Measurements from ENCODE around the gene KRTAP23-1.

The KRTAP23-1 gene

DNA sequence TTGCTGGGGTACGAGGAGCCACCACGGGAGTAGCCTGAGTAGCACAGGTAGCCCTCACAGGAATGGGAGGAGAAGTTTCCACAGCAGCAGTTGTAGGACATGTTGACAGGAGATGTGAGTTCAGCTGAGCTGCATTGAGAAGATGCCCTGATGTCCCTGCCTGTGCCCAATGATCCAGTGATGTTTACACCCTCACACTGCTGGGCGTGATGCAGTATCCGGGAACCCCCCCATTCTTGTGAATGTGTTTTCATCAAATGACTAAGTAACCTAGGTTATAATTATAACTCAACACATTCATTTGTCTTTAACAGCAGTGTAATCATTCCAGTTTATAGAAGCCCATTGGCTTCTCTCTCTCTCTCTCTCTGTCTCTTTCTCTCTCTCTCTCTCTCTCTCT, at the start of gene KRTAP23-1:
Gene KRTAP23-1, minus strand, starts transcription at position 101 of the 400 bp plus-strand sequence. Its CDS starts 0 bp downstream, at position 101.
- no peak for DNase-seq

DNA sequence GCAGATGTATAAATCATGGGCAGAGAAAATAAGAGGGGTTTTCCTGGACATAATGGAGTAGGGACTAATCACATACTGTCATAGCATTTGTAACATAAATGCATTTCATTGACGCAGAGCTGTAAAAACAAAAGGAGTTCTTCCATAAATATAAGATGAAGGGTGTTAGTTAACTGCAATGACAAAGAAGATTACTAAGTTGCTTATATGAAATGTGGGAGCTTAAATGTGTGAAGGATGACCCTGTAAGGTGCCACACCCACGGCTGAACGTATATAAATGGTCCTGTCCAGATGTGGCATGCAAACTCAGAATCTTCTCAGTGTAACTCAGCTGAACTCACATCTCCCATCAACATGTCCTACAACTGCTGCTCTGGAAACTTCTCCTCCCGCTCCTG, 47.3 kb upstream of the KRTAP23-1 start, which contains the start of gene KRTAP13-1:
Gene KRTAP13-1, plus strand, starts transcription at position 301 of the 400 bp plus-strand sequence. Its CDS starts 56 bp downstream, at position 357.
- DNase-seq: no peak

DNA sequence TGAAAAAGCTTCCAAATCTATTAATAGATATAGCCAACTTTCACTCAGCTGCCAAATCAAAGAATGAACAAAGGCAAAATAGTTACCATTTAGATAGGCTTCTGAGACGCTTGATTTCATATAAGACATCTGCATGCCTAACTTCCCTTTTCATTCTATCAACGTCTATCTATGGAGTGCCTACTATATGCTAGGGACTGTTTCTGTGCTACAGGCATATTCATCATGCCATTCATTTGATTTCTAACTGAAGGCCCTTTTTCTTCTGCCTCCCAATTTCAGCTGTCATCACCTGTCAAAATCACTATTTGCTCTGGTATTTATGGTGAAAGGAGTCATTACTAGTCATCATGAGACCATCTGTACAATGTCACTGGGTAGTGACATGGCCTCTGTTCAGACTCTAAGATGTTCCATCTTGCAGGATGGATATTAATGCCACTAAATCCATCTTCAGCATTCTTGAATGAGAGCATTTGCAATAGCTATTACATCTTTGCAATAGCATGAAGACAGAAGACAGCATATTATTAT, 43.2 kb upstream of the KRTAP23-1 start:
- no peak for DNase-seq

- DNase-seq: no peak
Measured at GRCh38 chr21:30382201-30382600, 33.8 kb upstream of the KRTAP23-1 start.

DNA sequence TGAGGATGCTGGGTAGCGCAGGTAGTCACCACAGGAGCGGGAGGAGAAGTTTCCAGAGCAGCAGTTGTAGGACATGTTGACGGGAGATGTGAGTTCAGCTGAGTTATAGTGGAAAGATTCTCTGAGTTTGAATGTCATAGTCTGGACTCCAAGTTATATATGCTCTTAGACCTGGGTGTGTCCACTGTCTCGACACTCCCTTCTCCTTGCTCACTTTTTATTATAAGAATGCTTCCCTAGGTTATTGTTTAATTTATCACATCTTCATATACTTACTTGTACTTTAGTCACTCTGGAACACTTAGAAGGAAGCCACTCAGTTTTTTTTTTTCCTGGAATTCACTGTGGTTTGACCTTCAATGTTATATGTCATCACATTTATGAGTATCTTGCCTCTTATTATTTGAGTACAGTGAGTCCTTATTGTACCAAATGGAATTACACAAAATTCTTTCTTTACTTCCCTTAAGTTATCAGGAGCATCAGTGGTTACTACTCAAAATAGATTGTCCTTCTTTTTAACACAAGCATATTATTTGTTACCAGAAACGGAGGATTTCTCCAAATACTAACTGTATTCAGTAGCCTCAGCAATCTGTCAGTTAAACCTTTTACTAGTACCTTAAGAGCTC, 23.8 kb upstream of the KRTAP23-1 start, which contains the start of gene KRTAP13-2:
Gene KRTAP13-2, minus strand, starts transcription at position 133 of the 632 bp plus-strand sequence. Its CDS starts 58 bp downstream, at position 75.
- no peak for DNase-seq

GRCh38 chr21:30355906-30356305, 7.5 kb upstream of the KRTAP23-1 start:
- no peak for DNase-seq

- no peak for DNase-seq
Measured at GRCh38 chr21:30354308-30355005, 6.1 kb upstream of the KRTAP23-1 start.

DNA sequence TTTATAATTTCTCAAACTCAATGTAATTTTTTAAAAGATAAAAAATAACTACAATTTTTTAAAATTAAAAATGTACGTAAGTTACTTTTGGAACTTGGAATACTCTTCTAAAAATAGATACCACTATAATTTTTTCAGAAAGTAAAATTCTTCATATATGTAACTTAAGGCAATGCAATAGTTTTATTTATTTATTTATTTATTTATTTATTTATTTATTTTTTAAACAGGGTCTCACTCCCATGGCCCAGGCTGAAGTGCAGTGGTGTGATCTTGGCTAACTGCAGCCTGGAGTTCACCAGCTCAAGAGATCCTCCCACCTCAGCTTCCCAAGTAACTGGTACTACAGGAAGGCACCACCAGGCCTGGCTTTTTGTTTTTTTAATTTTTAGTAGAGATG, 3.1 kb upstream of the KRTAP23-1 start:
- no peak for DNase-seq

GRCh38 chr21:30349572-30349971, 1.2 kb upstream of the KRTAP23-1 start:
- DNase-seq: no peak

DNA sequence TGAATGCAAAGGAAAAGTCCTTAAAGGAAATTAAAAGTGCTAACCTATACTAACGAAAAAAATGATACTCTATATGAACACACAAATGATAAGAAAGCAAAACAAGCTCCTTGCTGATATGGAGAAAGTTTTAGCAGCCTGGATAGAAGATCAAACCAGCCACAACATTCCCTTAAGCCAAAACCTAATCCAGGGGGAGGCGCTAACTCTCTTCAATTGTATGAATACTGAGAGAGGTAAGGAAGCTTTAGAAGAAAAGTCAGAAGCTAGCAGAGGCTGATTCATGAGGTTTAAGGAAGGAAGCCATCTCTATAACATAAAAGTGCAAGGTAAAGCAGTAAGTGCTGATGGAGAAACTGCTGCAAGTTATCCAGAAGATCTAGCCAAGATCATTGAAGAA, 3.4 kb downstream of the KRTAP23-1 start:
- no peak for DNase-seq

- no peak for DNase-seq
Measured at GRCh38 chr21:30340714-30341573, 7.5 kb downstream of the KRTAP23-1 start.

- no peak for DNase-seq
Measured at GRCh38 chr21:30338717-30339116, 9.7 kb downstream of the KRTAP23-1 start.

- DNase-seq: no peak
Measured at GRCh38 chr21:30337772-30338171, 10.6 kb downstream of the KRTAP23-1 start.

- DNase-seq: no peak
Measured at GRCh38 chr21:30337276-30337744, 11.1 kb downstream of the KRTAP23-1 start, which contains the start of gene KRTAP27-1. TSS of gene KRTAP27-1 (minus strand) at chr21:30337694. CDS start at chr21:30337668, 26 bp downstream.

- no peak for DNase-seq
Measured at GRCh38 chr21:30336596-30336995, 11.8 kb downstream of the KRTAP23-1 start.

- DNase-seq: no peak
Measured at GRCh38 chr21:30333736-30334135, 14.7 kb downstream of the KRTAP23-1 start.

DNA sequence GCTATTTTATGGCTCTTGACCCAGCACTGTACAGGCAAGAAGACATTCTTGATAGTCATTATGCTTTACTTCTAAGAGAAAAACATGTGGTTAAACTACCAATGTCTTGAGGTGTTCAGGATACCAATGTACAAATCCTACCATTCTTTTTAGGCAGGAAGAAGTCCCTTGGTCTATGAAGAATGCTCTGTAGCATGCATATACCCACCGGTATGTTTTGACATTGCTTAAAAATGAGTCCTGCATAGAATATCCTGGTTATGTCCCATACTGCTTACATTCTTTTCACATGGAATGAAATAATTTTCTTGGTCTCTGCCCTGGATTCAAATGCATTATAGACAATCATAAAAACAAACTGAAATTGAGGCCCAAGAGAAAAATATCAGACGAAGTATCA, 15.7 kb downstream of the KRTAP23-1 start:
- no peak for DNase-seq

DNA sequence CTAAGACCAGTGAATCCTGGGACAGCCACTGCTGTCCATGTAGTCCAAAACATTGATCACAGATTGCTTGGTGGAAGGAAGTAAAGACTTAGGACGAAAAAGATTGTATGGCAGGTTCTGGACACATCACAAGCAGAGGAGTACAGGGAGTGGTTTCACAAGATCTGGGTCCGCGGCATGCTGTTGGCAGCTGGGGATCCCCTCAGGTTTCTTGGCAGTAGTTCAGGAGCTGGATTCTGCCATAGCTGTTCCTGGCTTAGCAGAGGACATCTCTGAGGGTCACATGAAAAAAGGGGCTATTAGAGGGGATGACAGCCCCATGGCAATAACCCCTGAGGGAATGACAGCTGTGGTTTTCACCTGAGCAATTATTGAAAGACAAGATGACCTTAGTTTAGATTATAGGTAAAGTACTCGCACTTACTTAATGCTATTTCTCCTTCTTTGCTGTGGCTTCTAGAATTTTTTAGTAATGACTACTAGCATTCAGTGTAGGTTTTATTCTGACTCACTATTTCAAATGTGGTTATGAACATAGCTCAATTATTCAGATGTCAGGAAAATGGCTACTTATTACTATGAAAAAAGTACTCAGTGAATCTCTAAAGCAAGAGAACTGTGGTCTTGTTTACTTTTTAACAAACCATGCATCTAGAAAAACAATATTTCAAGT, 19.1 kb downstream of the KRTAP23-1 start:
- DNase-seq: no peak

- DNase-seq: no peak
Measured at GRCh38 chr21:30326390-30326789, 22.0 kb downstream of the KRTAP23-1 start.

- DNase-seq: no peak
Measured at GRCh38 chr21:30320215-30320614, 28.2 kb downstream of the KRTAP23-1 start, which contains the start of gene KRTAP26-1. TSS of gene KRTAP26-1 (minus strand) at chr21:30320315. CDS start at chr21:30320035, 280 bp downstream.

DNA sequence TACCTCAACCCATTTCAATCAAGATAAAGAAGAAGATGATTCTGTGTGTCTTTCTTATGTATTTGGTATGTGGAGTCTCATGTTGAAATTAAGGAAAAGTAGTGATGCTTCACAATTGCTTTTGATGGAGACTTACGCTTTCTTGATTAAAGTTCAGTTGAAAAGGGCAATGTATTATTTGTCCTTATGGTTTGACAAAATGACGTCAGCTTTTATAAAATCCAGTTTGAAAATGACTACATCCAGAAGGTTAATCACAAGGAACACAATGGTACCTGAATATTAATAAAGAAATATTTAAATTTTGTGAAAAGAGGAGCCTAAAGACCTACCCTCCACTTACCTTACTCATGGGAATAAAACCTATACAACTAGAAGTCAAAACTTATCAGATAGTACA, 32.7 kb downstream of the KRTAP23-1 start:
- no peak for DNase-seq

GRCh38 chr21:30306884-30307283, 41.5 kb downstream of the KRTAP23-1 start:
- no peak for DNase-seq
